ENCODE results near the gene SIAH2.
"Not testable (repeated sequence)": the region's sequence is repeated elsewhere in the genome, so short reads cannot be mapped to it uniquely, and the experiment has no call there.

The SIAH2 gene

DNA sequence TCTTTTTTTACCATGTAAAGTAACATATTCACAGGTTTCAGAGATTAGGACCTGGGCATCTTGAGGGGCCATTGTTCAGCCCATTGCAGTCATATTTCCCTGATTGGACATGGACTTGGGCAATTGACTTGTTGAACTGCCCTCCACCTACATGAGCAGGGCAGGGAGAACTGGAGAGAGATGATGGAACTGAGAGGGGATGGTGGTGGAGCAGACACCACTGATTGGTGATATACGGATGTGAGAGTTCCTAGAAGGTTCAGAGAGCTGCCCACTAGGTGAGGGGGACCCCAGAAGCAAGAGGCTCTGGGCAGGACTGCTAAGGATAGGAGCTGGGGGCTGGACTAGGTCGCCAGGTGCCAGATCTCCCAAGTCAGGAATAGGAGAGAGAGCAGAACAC is 37.8 kb upstream of the SIAH2 start:
- peaks cover 23% of the 10 kb centered on the region for H3K27me3 ChIP-seq (ENCODE audit: insufficient read depth, low read length, poor library complexity)
- no peak for DNase-seq
- no peaks in the 10 kb centered on the region for H3K9me3 ChIP-seq (ENCODE audit: insufficient read depth, low read length, severe bottlenecking)
- no peak for TF ChIP-seq CTCF (IDR thresholded peaks at IDR 0.05; ENCODE audit: borderline replicate concordance, extremely low read depth, low read length, poor library complexity, severe bottlenecking)
- TF ChIP-seq EZH2 (IDR thresholded peaks at IDR 0.05; ENCODE audit: borderline replicate concordance, low read depth, low read length, severe bottlenecking): no peak
- no peak overlapping the region for H3K9ac ChIP-seq (ENCODE audit: low read depth, low read length)
- peaks cover 7% of the 10 kb centered on the region for H3K4me1 ChIP-seq (ENCODE audit: insufficient read depth, low read length)
- no peak overlapping the region for H3K27ac ChIP-seq (ENCODE audit: low read length)
- H4K20me1 ChIP-seq (ENCODE audit: insufficient read depth, low read length): no peaks in the 10 kb centered on the region
- no peak overlapping the region for H3K4me2 ChIP-seq (ENCODE audit: insufficient read depth, low read length)
- no peak overlapping the region for H2AFZ ChIP-seq (ENCODE audit: low read depth, low read length)
- no peaks in the 10 kb centered on the region for H3K36me3 ChIP-seq (ENCODE audit: insufficient read depth, low read length)
- no peak overlapping the region for H3K4me3 ChIP-seq (ENCODE audit: low read depth in 1 of 2, low read length in 2 of 2)
- no peak for ATAC-seq (ENCODE audit: insufficient read depth, low read depth)
- no peaks in the 10 kb centered on the region for H3K79me2 ChIP-seq (ENCODE audit: insufficient read depth, low read length)

DNA sequence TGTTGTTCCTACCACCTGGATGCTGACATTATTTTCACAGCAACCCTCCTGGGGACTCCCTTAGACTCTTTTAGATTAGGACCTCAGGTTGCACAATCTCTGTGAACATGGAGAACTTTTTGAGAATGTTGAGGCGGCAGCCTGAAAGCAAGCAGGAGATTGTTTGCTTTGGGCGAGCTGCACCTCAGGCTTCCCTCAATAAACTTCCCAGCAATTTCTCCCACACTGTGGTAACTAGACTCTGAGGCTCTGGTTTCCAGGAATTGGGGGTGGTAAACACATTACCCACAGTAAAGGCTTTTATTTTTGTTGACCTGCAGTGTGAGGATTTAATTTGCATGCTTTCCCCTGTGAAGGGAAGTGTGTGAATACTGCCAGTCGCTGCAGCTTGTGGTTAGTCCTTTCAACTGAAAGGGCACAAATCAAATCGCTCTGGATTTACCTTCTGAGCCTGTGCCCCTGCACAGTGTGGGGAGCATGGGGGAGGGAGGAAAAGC is 35.2 kb upstream of the SIAH2 start:
- ATAC-seq (ENCODE audit: insufficient read depth, low read depth): peak; percentile 94
- no peaks in the 10 kb centered on the region for H3K36me3 ChIP-seq (ENCODE audit: insufficient read depth, low read length)
- H3K27ac ChIP-seq (ENCODE audit: low read length): no peak overlapping the region
- H3K4me2 ChIP-seq (ENCODE audit: insufficient read depth, low read length): peak overlapping the region; percentile 20; the same call in 1 of the 2 replicates
- H3K27me3 ChIP-seq (ENCODE audit: insufficient read depth, low read length, poor library complexity): peaks cover 25% of the 10 kb centered on the region
- no peak overlapping the region for H3K9ac ChIP-seq (ENCODE audit: low read depth, low read length)
- TF ChIP-seq CTCF (IDR thresholded peaks at IDR 0.05; ENCODE audit: borderline replicate concordance, extremely low read depth, low read length, poor library complexity, severe bottlenecking) (no peak), EZH2 (IDR thresholded peaks at IDR 0.05; ENCODE audit: borderline replicate concordance, low read depth, low read length, severe bottlenecking) (no peak)
- H2AFZ ChIP-seq (ENCODE audit: low read depth, low read length): no peak overlapping the region
- no peaks in the 10 kb centered on the region for H3K9me3 ChIP-seq (ENCODE audit: insufficient read depth, low read length, severe bottlenecking)
- no peaks in the 10 kb centered on the region for H4K20me1 ChIP-seq (ENCODE audit: insufficient read depth, low read length)
- no peak overlapping the region for H3K4me3 ChIP-seq (ENCODE audit: low read depth in 1 of 2, low read length in 2 of 2)
- H3K4me1 ChIP-seq (ENCODE audit: insufficient read depth, low read length): peaks cover 7% of the 10 kb centered on the region
- peak; percentile 35 for DNase-seq
- H3K79me2 ChIP-seq (ENCODE audit: insufficient read depth, low read length): no peaks in the 10 kb centered on the region

- Histone ChIP-seq H3K27ac (ENCODE audit: low read length) (no peak overlapping the region), H3K4me3 (ENCODE audit: low read depth in 1 of 2, low read length in 2 of 2) (no peak overlapping the region), H3K9me3 (ENCODE audit: insufficient read depth, low read length, severe bottlenecking) (no peaks in the 10 kb centered on the region), H2AFZ (ENCODE audit: low read depth, low read length) (no peak overlapping the region), H3K4me2 (ENCODE audit: insufficient read depth, low read length) (no peak overlapping the region), H3K79me2 (ENCODE audit: insufficient read depth, low read length) (no peaks in the 10 kb centered on the region), H3K4me1 (ENCODE audit: insufficient read depth, low read length) (peaks cover 7% of the 10 kb centered on the region), H4K20me1 (ENCODE audit: insufficient read depth, low read length) (no peaks in the 10 kb centered on the region), H3K27me3 (ENCODE audit: insufficient read depth, low read length, poor library complexity) (peaks cover 28% of the 10 kb centered on the region), H3K9ac (ENCODE audit: low read depth, low read length) (no peak overlapping the region), H3K36me3 (ENCODE audit: insufficient read depth, low read length) (no peaks in the 10 kb centered on the region)
- TF ChIP-seq CTCF (IDR thresholded peaks at IDR 0.05; ENCODE audit: borderline replicate concordance, extremely low read depth, low read length, poor library complexity, severe bottlenecking) (no peak), EZH2 (IDR thresholded peaks at IDR 0.05; ENCODE audit: borderline replicate concordance, low read depth, low read length, severe bottlenecking) (no peak)
- DNase-seq (no peak), ATAC-seq (ENCODE audit: insufficient read depth, low read depth) (no peak)
These were observed 34.2 kb upstream of the SIAH2 start for GRCh38 chr3:150797155-150797554.

- not testable (repeated sequence) for H4K20me1 ChIP-seq (ENCODE audit: insufficient read depth, low read length); H3K4me3 ChIP-seq (ENCODE audit: low read depth in 1 of 2, low read length in 2 of 2); H3K4me1 ChIP-seq (ENCODE audit: insufficient read depth, low read length); H3K9ac ChIP-seq (ENCODE audit: low read depth, low read length); H3K36me3 ChIP-seq (ENCODE audit: insufficient read depth, low read length); H3K4me2 ChIP-seq (ENCODE audit: insufficient read depth, low read length); H2AFZ ChIP-seq (ENCODE audit: low read depth, low read length); H3K27ac ChIP-seq (ENCODE audit: low read length); H3K9me3 ChIP-seq (ENCODE audit: insufficient read depth, low read length, severe bottlenecking); DNase-seq; ATAC-seq (ENCODE audit: insufficient read depth, low read depth); H3K79me2 ChIP-seq (ENCODE audit: insufficient read depth, low read length)
- H3K27me3 ChIP-seq (ENCODE audit: insufficient read depth, low read length, poor library complexity): peaks cover 31% of the 10 kb centered on the region
These were observed 33.6 kb upstream of the SIAH2 start for GRCh38 chr3:150796527-150796926.
